H7 (cell line): Measurements from ENCODE around the gene NTHL1. TPM values are rescaled to one million over a fixed set of nuclear protein-coding genes. Genes with fewer than 3 reads are reported as not detected.

Experiments used
- DNase-seq: peaks from one replicate; pipeline ENCODE4 v3.0.0; 2012
- H3K27me3 ChIP-seq: 2 replicates; pipeline ENCODE4 v1.6.0; 2011; ENCODE audit warnings: mild to moderate bottlenecking, low read length; ENCODE audit not compliant: control insufficient read depth, insufficient read depth
- H3K36me3 ChIP-seq: replicated peaks from 2 replicates; pipeline ENCODE4 v1.5.1; 2011; ENCODE audit warnings: low read length; ENCODE audit not compliant: control insufficient read depth, insufficient read depth
- H3K4me3 ChIP-seq: 2 replicates; pipeline ENCODE4 v1.5.1; 2011; ENCODE audit warnings: low read depth, mild to moderate bottlenecking, control low read depth, low read length, moderate library complexity; ENCODE audit not compliant: insufficient read depth
- total RNA-seq: library from RNA; depleted of rRNA; stranded (reverse); fragments of >200 nt; shearing (Covaris generic); gene quantifications from 2 replicates; pipeline ENCODE4 v1.2.3, GENCODE V29; 2014

NTHL1 gene
- total RNA-seq, 1 experiment from 2014 or later, result 108 TPM

- DNase-seq, result no peak
- H3K36me3 ChIP-seq, result peaks cover 9% of the 10 kb centered on the region
- H3K27me3 ChIP-seq, result no peaks in the 10 kb centered on the region
- no peak overlapping the region for H3K4me3 ChIP-seq
Observed at GRCh38 chr16:2061526-2061925, 13.9 kb upstream of the NTHL1 start.

GRCh38 chr16:2061023-2061422 is 13.4 kb upstream of the NTHL1 start:
- H3K4me3 ChIP-seq, result no peak overlapping the region
- no peak for DNase-seq
- H3K36me3 ChIP-seq, result peaks cover 5% of the 10 kb centered on the region
- H3K27me3 ChIP-seq, result no peaks in the 10 kb centered on the region

GRCh38 chr16:2060346-2060745 is 12.7 kb upstream of the NTHL1 start:
- Histone ChIP-seq H3K36me3 (peaks cover 1% of the 10 kb centered on the region), H3K27me3 (no peaks in the 10 kb centered on the region), H3K4me3 (no peak overlapping the region)
- DNase-seq, result no peak

- Histone ChIP-seq H3K27me3 (no peaks in the 10 kb centered on the region), H3K4me3 (no peak overlapping the region), H3K36me3 (peaks cover 1% of the 10 kb centered on the region)
- DNase-seq, result no peak
Observed at GRCh38 chr16:2058872-2059271, 11.2 kb upstream of the NTHL1 start.

GRCh38 chr16:2058420-2058819 is 10.8 kb upstream of the NTHL1 start:
- Histone ChIP-seq H3K27me3 (no peaks in the 10 kb centered on the region), H3K4me3 (no peak overlapping the region), H3K36me3 (peaks cover 1% of the 10 kb centered on the region)
- no peak for DNase-seq

GRCh38 chr16:2057438-2057837 is 9.8 kb upstream of the NTHL1 start:
- H3K4me3 ChIP-seq, result no peak overlapping the region
- DNase-seq, result no peak
- H3K27me3 ChIP-seq, result no peaks in the 10 kb centered on the region
- H3K36me3 ChIP-seq, result peaks cover 2% of the 10 kb centered on the region

- DNase-seq, result peak; percentile 79
- no peaks in the 10 kb centered on the region for H3K27me3 ChIP-seq
- peaks cover 2% of the 10 kb centered on the region for H3K36me3 ChIP-seq
- H3K4me3 ChIP-seq, result no peak overlapping the region
Observed at GRCh38 chr16:2056681-2057407, 9.2 kb upstream of the NTHL1 start.

- no peak for DNase-seq
- Histone ChIP-seq H3K4me3 (no peak overlapping the region), H3K36me3 (peaks cover 4% of the 10 kb centered on the region), H3K27me3 (no peaks in the 10 kb centered on the region)
Observed at GRCh38 chr16:2056077-2056476, 8.4 kb upstream of the NTHL1 start.

GRCh38 chr16:2054543-2055245 is 7.1 kb upstream of the NTHL1 start:
- Histone ChIP-seq H3K27me3 (no peaks in the 10 kb centered on the region), H3K36me3 (peaks cover 6% of the 10 kb centered on the region), H3K4me3 (no peak overlapping the region)
- DNase-seq, result no peak

- Histone ChIP-seq H3K27me3 (no peaks in the 10 kb centered on the region), H3K36me3 (peaks cover 6% of the 10 kb centered on the region), H3K4me3 (no peak overlapping the region)
- DNase-seq, result no peak
Observed at GRCh38 chr16:2053897-2054296, 6.3 kb upstream of the NTHL1 start.

- Histone ChIP-seq H3K27me3 (no peaks in the 10 kb centered on the region), H3K36me3 (peaks cover 6% of the 10 kb centered on the region), H3K4me3 (no peak overlapping the region)
- DNase-seq, result no peak
Observed at GRCh38 chr16:2053211-2053610, 5.6 kb upstream of the NTHL1 start.

- H3K27me3 ChIP-seq, result no peaks in the 10 kb centered on the region
- peak overlapping the region; percentile 78 for H3K4me3 ChIP-seq
- no peak for DNase-seq
- peaks cover 6% of the 10 kb centered on the region for H3K36me3 ChIP-seq
Observed at GRCh38 chr16:2048116-2048543, 496 bp upstream of the NTHL1 start.

GRCh38 chr16:2046893-2047329 is 723 bp downstream of the NTHL1 start:
- peaks cover 6% of the 10 kb centered on the region for H3K36me3 ChIP-seq
- no peak for DNase-seq
- H3K4me3 ChIP-seq, result peak overlapping the region; percentile 87
- no peaks in the 10 kb centered on the region for H3K27me3 ChIP-seq

GRCh38 chr16:2045965-2046892 is 1.4 kb downstream of the NTHL1 start:
- DNase-seq, result no peak
- H3K36me3 ChIP-seq, result peaks cover 4% of the 10 kb centered on the region
- no peak overlapping the region for H3K4me3 ChIP-seq
- H3K27me3 ChIP-seq, result no peaks in the 10 kb centered on the region
